ENCODE results near the gene ILDR2.

DNA sequence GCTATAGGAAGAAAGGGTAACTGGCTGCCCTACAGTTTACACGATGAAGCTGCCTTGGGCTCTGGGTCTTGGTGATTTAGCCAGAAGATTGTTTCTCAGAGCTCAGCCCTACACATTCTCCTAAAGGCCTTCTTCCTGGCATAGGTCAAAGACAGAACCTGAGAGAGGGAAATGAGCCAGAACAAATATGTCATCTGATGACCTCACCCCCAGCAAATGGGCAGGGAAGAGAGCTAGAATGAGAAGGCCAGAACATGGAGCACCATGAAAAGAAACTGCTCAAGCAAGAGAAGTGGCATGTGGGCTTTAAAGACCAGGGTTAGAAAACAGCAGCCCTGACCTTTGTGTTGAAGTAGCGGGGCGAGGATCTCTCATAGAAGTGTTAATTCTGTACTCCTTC is 5.5 kb upstream of the ILDR2 start:
- TF ChIP-seq EZH2phosphoT487 (IDR thresholded peaks at IDR 0.05; ENCODE audit: insufficient read depth, low read depth) (no peak), EZH2 (IDR thresholded peaks at IDR 0.05; ENCODE audit: insufficient read depth, poor library complexity, severe bottlenecking) (no peak)

Measured in GM23248 (cell line).